ENCODE results near the gene RELN. TPM values are rescaled to one million over a fixed set of nuclear protein-coding genes. Genes with fewer than 3 reads are reported as not detected.

RELN gene
- total and polyA plus RNA-seq, 8 donors, result 0.08 to 1.4 (median 0.64) TPM

GRCh38 chr7:103644319-103644718 is 345.1 kb downstream of the RELN start:
- H3K36me3 ChIP-seq, result no peaks in the 10 kb centered on the region
- H3K4me1 ChIP-seq, result no peaks in the 10 kb centered on the region
- FAIRE-seq (no peak), DNase-seq (no peak), ATAC-seq (no peak)
- H3K4me3 ChIP-seq, result no peak overlapping the region
- no peak overlapping the region for H3K27ac ChIP-seq
- H3K27me3 ChIP-seq, result no peaks in the 10 kb centered on the region
- no peaks in the 10 kb centered on the region for H3K9me3 ChIP-seq
- intact Hi-C loops (cut with DNase I), result no loop called here
- 82 to 91% methylated on average over 2 of the region's 2 CpGs for WGBS, 2 donors
- no peak for TF ChIP-seq CTCF (IDR thresholded peaks at IDR 0.05)

- 84 to 92% methylated on average over 5 of the region's 5 CpGs for WGBS, 2 donors
- Histone ChIP-seq H3K4me1 (no peaks in the 10 kb centered on the region), H3K4me3 (no peak overlapping the region), H3K27ac (no peak overlapping the region), H3K36me3 (no peaks in the 10 kb centered on the region), H3K9me3 (no peaks in the 10 kb centered on the region), H3K27me3 (no peaks in the 10 kb centered on the region)
- no peak for TF ChIP-seq CTCF (IDR thresholded peaks at IDR 0.05)
- ATAC-seq (no peak), FAIRE-seq (no peak), DNase-seq (no peak)
- intact Hi-C loops (cut with DNase I), result no loop called here
These were observed 349.3 kb downstream of the RELN start for GRCh38 chr7:103640031-103640779.

GRCh38 chr7:103637726-103638125 is 351.7 kb downstream of the RELN start:
- Histone ChIP-seq H3K9me3 (no peaks in the 10 kb centered on the region), H3K4me3 (no peak overlapping the region), H3K27ac (no peak overlapping the region), H3K4me1 (no peaks in the 10 kb centered on the region), H3K27me3 (no peaks in the 10 kb centered on the region), H3K36me3 (no peaks in the 10 kb centered on the region)
- intact Hi-C loops (cut with DNase I), result no loop called here
- 61 to 72% methylated on average over 3 of the region's 3 CpGs for WGBS, 2 donors
- ATAC-seq, result no peak
- no peak for DNase-seq
- TF ChIP-seq CTCF (IDR thresholded peaks at IDR 0.05), result no peak
- FAIRE-seq, result no peak

GRCh38 chr7:103637094-103637493 is 352.4 kb downstream of the RELN start:
- Histone ChIP-seq H3K36me3 (no peaks in the 10 kb centered on the region), H3K27ac (no peak overlapping the region), H3K4me3 (no peak overlapping the region), H3K9me3 (no peaks in the 10 kb centered on the region), H3K27me3 (no peaks in the 10 kb centered on the region), H3K4me1 (no peaks in the 10 kb centered on the region)
- no peak for TF ChIP-seq CTCF (IDR thresholded peaks at IDR 0.05)
- ATAC-seq (no peak), FAIRE-seq (no peak), DNase-seq (no peak)
- intact Hi-C loops (cut with DNase I), result no loop called here
- 42 to 69% methylated on average over 1 of the region's 1 CpG for WGBS, 2 donors

- H3K36me3 ChIP-seq, result no peaks in the 10 kb centered on the region
- H3K9me3 ChIP-seq, result no peaks in the 10 kb centered on the region
- H3K27ac ChIP-seq, result no peak overlapping the region
- intact Hi-C loops (cut with DNase I), result no loop called here
- DNase-seq (no peak), ATAC-seq (no peak), FAIRE-seq (no peak)
- H3K27me3 ChIP-seq, result no peaks in the 10 kb centered on the region
- 65 to 67% methylated on average over 5 of the region's 5 CpGs for WGBS, 2 donors
- no peaks in the 10 kb centered on the region for H3K4me1 ChIP-seq
- H3K4me3 ChIP-seq, result no peak overlapping the region
- TF ChIP-seq CTCF (IDR thresholded peaks at IDR 0.05), result no peak
These were observed 353.3 kb downstream of the RELN start for GRCh38 chr7:103636153-103636552.

Data from pancreas (tissue), 10 donors.